ENCODE results near the gene COL5A1.

DNA sequence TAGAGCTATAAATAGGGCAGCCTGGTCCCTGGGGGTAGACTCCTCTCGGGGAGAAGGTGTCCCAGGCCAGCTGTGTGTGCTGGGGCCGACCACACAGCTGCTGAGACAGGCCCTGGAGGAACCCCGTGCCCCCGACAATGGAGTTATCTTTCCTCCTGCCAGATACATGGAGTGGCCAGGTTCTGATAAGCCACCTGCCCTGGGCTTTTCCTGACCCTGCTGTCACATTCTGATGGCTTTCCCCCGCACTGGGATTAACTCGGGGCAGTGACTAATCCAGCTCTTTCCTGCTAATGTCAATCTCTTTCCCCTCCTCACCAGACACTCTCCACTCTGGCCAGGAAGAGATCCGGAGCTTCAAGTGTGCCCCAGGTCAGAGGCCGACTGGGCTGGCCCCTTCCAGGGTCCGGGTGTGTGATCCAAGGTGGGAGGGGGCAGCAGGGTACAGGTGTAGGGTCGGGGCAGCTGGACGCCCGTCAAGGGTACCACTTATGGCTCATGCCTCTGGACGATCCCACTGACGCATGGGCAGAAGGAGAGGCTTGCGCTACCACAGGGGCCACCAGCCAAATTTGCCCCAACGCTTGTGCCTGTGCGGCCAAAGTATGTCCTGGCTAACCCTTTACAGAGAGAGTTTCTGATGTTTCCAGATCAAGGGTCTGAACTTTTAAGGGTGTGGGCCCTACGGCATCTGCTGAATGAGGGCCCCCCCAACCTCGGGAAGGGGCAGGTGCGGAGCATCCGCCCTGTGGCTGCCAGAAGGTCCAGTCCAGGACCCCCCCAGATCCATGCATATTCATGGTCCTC, 20.6 kb upstream of the COL5A1 start:
- TF ChIP-seq, protein P1, sequence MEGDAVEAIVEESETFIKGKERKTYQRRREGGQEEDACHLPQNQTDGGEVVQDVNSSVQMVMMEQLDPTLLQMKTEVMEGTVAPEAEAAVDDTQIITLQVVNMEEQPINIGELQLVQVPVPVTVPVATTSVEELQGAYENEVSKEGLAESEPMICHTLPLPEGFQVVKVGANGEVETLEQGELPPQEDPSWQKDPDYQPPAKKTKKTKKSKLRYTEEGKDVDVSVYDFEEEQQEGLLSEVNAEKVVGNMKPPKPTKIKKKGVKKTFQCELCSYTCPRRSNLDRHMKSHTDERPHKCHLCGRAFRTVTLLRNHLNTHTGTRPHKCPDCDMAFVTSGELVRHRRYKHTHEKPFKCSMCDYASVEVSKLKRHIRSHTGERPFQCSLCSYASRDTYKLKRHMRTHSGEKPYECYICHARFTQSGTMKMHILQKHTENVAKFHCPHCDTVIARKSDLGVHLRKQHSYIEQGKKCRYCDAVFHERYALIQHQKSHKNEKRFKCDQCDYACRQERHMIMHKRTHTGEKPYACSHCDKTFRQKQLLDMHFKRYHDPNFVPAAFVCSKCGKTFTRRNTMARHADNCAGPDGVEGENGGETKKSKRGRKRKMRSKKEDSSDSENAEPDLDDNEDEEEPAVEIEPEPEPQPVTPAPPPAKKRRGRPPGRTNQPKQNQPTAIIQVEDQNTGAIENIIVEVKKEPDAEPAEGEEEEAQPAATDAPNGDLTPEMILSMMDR (IDR thresholded peaks at IDR 0.05; ENCODE audit: low read length), result no peak
- no peak for TF ChIP-seq EZH2 (IDR thresholded peaks at IDR 0.05; ENCODE audit: borderline replicate concordance, low read length)

All from OCI-LY1 (cell line).